Gastrocnemius medialis (tissue), 4 donors: Measurements from ENCODE around the gene CLEC2D.

ENCODE experiments used
- POLR2A ChIP-seq, 2 donors: fragments of 450-650 bp; IDR thresholded peaks; one replicate each; pipeline ENCODE4 v1.6.1; 2017; ENCODE audit warnings: antibody characterized with exemption in 2 of 2, mild to moderate bottlenecking in 2 of 2, moderate library complexity in 2 of 2
- TF ChIP-seq, protein P1 (sequence below), 5 experiments: fragments of 450-650 bp in 3 of 5; fragments of 200-600 bp in 2 of 5; sonication (generic) in 2 of 5; IDR thresholded peaks in 4 of 5; conservative IDR thresholded peaks in 1 of 5; 1 replicate in 4 of 5; 2 replicates in 1 of 5; pipeline ENCODE4 v1.5.1; 2016 to 2019; ENCODE audit warnings: antibody characterized with exemption in 5 of 5, mild to moderate bottlenecking in 3 of 5, moderate library complexity in 3 of 5

GRCh38 chr12:9673404-9674225 lies 4.1 kb downstream of the CLEC2D start:
- TF ChIP-seq, protein P1, sequence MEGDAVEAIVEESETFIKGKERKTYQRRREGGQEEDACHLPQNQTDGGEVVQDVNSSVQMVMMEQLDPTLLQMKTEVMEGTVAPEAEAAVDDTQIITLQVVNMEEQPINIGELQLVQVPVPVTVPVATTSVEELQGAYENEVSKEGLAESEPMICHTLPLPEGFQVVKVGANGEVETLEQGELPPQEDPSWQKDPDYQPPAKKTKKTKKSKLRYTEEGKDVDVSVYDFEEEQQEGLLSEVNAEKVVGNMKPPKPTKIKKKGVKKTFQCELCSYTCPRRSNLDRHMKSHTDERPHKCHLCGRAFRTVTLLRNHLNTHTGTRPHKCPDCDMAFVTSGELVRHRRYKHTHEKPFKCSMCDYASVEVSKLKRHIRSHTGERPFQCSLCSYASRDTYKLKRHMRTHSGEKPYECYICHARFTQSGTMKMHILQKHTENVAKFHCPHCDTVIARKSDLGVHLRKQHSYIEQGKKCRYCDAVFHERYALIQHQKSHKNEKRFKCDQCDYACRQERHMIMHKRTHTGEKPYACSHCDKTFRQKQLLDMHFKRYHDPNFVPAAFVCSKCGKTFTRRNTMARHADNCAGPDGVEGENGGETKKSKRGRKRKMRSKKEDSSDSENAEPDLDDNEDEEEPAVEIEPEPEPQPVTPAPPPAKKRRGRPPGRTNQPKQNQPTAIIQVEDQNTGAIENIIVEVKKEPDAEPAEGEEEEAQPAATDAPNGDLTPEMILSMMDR (IDR thresholded peaks at IDR 0.05 in 4 of 5, conservative IDR thresholded peaks at IDR 0.05 in 1 of 5), result no peak
- no peak for TF ChIP-seq POLR2A (IDR thresholded peaks at IDR 0.05)
